ENCODE results near the gene RPL4.
A peak's percentile ranks its signal among the peaks of the same experiment; 100 is the strongest.

Gene RPL4

GRCh38 chr15:66456211-66456610 lies 48.4 kb downstream of the RPL4 start:
- DNase-seq (ENCODE audit: low spot score): peak; percentile 31

DNA sequence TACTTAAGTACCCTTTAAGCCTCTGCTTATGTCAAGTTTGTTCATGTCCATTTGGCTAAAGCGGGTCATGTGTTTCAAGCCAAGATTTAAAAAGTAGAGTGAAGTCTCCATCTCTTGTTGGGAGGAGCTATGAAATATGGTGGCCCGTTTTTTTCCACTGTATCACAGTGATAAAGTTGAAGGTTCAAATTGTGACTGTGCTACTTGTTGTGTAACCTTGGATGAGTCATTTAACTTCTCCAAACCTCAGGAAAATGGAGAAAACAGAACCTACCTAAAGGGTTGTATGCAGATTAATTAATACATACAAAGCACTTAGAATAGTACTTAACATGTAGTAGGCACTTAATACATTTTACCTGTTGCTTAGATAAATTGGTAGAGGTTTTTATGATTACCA lies 50.5 kb downstream of the RPL4 start:
- DNase-seq (ENCODE audit: low spot score): no peak

DNA sequence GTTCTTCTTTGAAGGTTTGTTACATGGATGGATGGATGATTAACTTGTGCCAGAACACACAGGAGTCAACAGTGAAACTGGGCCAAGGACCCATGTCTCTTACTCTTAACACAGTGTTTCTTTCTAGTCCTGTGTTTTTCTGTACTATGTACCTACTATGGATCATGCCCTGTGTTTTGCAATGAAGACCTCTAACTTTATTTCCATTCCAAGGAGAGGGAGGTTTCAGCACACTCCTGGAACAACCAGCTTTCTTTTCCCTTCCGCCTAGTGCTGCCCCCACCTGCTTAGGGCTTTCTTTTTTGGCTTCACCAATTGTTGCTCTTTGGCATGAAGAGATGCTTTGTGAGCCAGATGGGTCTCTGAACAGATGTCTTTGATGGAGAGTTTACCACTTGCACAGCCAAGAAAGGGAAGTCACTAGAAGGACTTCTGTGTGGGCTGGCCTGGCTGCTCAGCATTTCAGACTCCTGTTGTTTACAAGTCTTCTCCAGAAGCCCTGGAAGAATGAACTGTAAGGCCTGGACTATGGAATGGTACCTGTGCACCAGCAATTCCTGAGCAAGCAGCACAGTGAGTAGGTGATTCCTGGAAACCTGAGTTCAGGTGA lies 51.6 kb downstream of the RPL4 start:
- DNase-seq (ENCODE audit: low spot score): no peak

GRCh38 chr15:66452420-66452819 lies 52.2 kb downstream of the RPL4 start:
- no peak for DNase-seq (ENCODE audit: low spot score)
